Amygdala (tissue), 56 donors: ENCODE data around the gene UBE2V1.
"Not testable (repeated sequence)": the region's sequence is repeated elsewhere in the genome, so short reads cannot be mapped to it uniquely, and the experiment has no call there.

Experiments used
- DNase-seq, 56 donors: peaks; one replicate each; lab custom pipeline; 2025; lab: John Stamatoyannopoulos, UW

The UBE2V1 gene

DNA sequence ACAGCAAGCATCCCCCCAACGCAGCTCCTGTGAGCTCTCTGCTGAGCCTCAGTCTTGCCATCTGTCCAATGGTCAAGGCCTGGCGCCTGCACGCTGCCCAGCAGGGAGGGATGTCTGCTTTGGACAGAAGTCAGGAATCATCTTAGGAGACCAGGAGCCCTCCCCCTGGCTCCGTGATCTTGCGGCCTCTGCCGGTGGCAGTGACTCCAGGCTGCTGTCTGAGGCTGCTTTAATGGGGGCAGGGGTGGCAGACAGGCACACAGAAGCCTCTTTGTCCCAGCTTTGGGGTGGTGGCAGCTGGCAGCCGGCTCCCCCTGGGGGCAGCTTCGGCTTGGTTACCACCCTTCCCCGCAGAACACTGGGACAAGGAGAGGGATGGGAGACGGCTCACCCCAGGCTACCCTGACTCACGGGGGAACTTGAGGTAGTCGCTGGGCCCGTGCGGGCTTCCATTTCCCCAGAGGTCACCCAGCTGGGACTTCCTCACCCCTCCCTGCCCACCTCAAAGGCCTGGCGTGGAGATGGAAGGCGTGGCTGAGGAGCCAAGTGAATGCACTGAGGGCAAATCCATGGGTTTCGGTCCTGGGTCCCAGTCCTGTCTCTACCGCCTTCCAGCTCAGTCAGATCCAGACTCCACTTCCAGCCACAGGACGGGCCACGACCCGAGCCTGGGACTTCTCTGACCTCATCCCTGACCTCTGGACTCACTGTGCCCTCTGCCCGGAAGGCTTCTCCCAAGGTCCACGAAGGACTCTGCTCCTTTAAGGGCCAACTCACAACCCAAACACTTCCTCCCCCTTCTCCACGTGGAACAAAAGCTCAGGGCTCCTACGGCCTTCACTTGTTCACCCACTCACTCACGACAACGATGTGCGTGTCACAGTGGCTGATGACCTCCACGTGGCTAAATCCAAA lies 25.8 kb upstream of the UBE2V1 start:
- peak; percentile 7 to 89 (median 70) for DNase-seq

DNA sequence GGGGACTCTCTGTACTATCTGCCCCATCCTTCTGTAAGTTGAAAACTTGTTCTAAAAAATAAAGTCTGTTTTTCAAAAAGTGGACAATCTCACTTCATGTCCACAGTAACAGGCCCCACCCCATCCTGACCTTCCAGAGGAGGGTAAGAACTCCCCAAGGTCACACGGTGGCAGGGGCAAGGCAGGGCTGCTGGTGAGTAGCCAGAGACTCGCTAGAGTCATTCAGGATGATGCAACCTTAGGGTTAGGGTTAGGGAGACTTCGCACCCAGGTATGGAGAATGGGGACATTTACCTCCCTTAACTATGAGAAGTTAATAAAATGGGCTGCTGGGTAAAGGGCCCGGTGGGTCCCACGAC lies 25.1 kb upstream of the UBE2V1 start:
- no peak for DNase-seq

DNA sequence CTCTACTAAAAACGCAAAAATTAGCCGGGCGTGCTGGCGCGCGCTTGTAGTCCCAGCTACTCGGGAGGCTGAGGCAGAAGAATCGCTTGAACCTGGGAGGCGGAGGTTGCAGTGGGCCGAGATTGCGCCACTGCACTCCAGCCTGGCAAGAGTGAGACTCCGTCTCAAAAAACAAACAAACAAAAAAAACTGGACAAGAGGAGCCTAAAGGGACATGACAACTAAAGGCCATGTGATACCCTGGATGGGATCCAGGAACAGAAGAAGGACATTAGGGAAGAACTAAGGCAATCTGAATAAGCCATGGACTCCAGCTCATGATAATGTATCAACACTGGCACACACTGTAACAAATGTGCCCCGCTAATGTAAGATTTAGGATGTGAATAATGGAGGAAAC lies 24.8 kb upstream of the UBE2V1 start:
- DNase-seq = peak in 14 of 56 donors; percentile 7 to 42 (median 18)

DNA sequence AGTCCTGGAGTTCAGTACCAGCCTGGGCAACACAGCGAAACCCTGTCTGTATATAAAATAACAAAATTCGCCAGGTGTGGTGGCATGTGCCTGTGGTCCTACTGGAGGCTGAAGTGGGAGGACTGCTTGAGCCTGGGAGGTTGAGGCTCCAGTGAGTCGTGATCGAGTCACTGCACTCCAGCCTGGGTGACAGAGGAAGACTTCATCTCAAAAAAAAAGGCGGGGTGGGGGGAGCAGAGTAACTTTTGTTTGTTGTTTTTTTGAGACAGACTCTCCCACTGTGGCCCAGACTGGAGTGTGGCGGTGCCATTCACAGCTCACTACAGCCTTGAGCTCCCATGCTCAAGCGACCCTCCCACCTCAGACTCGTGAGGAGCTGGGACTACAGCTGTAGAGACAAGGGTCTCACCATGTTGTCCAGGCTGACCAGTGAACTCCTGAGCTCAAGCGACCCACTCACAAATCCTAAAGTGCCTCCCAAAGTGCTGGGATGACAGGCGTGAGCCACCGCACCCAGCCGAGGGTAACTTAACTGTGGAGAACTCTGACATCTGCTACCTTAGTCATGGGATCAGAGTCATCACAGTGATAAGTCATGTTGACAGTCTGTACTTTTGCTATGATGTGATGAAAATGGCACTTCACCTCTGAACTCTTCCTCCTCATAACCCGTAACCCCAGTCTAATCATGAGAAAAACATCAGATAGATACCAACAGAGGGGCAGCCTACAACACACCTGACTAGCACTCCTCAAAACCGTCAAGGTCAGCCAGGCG lies 24.1 kb upstream of the UBE2V1 start:
- no peak for DNase-seq

DNA sequence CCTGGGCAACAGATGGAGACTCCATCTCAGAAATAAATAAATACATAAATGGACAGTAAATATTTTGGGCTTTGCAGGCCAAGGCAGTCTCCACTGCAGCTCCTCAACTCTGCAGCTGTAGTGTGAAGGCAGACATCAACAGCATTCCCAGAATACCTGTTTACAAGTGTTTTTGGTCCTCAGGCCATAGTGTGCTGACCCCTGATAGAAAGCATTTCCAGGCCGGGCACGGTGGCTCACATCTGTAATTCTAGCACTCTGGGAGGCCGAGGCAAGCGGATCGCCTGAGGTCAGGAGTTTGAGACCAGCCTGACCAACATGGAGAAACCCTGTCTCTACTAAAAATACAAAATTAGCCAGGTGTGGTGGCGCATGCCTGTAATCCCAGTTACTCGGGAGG lies 22.2 kb upstream of the UBE2V1 start:
- DNase-seq = not testable (repeated sequence)

DNA sequence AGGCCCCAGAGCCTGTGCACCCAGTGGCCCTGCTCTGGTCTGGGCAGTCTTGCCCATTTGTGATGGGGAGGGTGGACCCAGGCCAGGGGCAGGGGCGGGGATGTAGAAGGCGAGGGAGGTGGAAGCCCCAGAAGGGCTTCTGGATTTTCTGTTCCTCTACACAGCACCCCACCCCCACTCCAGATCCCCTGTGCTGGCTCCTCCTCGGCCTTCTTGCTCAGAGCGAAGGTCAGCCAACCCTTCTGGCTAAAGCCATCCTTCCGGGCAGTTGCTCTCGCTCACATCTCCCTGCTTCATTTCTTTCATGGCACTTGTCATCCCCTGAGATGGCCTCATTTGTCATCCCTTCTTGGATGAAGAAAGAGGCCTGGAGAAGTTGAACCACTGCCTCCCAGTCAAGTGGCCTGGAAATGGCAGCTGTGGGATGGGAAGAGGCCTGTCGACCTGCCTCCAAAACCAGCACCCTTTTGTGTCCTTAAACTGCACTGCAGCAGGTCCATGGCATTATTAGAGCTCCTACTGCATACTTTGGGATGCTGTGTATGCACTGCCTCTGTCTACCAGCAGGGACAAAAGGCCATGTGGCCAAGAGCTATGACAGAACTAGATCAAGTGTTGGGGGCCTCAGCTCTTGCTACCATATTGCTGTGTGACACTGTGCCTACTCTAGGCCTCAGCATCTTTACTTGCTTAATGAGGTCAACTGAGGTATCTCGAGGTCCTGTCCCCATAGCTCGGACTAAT lies 20.7 kb upstream of the UBE2V1 start:
- no peak for DNase-seq

DNA sequence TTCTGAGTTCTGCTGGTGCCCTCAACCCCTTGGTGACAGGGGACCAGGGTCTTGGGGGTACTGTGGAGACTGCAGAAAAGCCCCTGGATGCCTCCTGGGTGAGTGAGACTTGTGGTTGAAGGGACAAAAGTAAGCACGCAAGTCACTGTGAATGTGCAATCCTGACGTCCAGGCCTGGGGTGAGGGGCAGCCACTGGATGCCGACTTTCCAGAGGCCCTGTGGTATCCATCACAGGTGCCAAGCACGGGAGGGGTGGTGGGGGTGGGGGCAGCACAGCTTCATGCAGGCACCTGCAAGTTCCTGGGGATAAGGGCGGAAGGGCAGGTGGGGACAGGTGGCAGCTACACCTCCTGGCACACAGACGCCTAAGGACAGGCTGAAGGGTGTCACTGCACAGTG lies 20.1 kb upstream of the UBE2V1 start:
- no peak for DNase-seq

DNA sequence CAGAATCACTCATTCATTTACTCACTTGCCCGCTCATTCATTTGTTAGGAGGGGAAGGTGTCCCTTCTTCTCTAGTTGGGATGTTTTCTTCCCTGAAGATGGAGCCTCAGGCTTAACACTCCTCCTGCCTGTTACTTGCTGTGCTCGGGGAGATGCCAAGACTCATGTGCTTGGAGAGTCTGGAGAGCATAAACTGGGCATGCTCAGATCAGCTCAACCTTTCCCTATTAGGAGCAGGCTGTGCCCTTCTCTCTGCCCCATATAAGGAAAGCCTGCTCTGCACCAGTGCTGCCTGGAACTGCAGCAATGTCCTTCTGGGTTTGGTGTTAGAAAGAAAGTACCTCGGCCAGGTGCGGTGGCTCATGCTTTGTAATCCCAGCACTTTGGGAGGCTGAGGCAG lies 18.0 kb upstream of the UBE2V1 start:
- DNase-seq = no peak

DNA sequence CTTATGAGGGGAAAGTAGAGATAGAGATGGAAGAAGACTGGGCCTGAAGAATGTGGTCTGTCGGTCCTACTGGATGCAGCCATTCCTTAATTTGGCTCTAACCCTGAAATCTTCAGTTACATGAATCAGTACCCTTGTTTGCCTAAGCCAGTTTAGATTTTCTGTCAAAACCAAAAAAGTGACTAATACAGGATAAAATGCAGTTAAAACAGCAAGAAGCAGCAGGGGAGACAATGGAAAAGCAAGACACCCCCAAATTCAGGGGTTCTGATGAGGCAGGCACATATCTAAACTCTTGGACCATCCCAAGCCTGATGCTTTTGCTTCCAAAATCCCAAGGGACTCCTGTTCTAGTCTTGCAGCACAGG lies 17.4 kb upstream of the UBE2V1 start:
- DNase-seq = no peak

DNA sequence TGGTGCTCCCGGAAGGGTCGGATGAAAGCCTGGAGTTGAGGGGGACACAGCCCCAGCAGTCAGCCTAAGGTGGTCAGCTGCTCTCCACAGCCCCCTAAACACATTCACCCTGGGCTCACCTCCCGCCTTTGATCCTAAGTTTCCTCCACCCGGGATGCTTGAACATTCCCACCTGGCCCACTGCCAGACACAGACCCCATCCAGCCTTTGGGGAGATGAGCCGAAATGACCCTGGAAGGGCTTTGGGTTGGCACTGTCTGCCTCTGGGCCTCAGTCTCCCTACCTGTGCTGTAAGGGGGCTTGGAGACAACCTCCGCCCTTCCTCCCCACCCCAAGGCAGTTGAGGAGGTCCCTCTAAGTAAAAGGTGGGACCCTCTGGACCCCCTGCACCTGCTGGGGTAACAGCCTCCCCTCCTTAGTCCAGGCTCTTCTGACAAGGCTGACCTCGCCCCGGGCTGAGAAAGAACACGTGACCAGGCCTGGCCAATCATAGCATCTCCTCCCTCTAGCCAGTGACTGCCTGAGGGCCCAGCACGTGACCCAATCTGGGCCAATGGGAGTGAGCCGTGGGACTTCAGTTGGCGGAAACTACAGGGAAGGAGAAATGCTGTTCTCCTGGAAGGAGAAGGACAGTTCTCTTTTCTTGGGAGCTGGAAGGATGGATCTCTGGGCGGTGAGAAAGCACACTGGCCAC lies 16.9 kb upstream of the UBE2V1 start:
- DNase-seq = no peak

DNA sequence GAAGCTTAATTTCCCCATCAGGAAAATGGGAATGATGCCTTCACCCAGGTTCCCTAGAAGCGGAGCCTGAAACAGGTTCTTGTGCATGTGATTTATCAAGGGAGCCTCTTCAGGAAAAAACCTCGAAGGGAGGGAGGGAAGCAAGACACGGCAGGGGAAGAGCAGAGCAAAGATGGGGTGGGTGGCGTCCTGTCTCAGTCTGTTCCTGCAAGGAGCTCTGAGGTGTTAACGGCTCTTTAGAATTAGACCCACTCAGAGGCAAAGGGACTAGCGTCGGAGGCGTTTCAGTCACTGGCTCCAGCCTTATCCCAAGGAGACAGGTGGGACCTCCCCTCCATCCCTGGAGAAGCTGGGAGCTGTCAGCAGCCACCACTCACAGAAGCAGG lies 15.6 kb upstream of the UBE2V1 start:
- DNase-seq = no peak

DNA sequence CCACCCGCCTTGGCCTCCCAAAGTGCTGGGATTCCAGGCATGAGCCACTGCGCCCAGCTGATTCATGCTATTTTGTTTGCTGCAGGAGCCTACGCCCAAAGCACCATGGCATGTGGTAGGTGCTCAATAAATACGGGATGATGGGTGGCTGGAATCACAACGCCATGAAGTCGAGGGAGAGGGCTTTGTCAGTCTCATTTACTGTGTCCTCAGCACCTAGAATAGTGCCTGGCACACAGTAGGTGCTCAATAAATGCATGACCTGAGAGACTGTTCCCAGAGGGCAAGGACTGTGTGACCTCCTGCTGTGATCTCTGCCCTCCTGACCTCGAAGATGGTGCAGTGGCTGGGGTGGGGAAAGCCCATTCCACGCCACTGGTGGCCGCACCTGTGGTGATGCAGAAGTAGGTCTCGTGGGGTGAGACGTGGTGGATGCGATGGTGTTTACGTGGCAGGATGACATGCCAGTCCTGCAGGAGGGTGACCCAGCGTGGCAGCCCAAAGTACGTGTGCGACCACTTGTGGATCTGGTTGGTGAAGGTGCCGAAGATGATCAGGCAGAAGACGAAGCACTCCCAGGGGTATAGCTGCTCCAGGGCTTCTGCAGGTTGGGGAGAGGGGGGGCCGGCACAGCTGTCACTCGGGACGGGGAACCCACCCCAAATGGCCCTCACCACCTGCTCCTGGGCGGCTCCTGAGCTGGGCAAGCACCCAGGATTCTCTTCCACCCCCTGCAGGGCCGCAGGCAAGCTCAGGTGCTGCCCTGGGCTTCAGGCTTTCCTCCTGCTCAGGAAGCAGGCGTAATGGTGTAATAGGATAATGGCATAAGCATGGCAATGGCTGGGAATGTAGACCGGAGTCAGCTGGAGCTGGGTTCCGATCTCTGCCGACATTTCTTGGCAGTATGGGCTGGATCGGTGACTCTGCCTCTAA lies 14.9 kb upstream of the UBE2V1 start:
- no peak for DNase-seq

DNA sequence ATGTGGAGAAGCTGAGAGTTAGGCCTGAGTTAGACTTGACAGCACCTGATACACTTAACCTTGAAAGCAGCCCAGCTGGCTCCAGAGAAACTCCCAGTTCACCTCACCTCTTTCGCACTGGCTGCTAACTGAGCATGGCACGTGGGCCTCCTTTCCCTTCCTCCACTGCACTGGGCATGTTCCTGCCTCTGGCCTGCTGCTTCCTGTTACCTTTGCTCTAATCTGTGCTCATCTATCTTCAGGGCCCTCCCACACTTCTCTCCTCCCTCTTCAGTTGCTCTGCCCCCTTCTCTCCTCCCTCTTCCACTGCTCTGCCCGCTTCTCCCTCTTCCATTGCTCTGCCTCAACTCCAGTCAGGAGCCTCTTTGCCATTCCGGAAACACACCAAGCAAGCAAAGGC lies 13.7 kb upstream of the UBE2V1 start:
- no peak for DNase-seq

DNA sequence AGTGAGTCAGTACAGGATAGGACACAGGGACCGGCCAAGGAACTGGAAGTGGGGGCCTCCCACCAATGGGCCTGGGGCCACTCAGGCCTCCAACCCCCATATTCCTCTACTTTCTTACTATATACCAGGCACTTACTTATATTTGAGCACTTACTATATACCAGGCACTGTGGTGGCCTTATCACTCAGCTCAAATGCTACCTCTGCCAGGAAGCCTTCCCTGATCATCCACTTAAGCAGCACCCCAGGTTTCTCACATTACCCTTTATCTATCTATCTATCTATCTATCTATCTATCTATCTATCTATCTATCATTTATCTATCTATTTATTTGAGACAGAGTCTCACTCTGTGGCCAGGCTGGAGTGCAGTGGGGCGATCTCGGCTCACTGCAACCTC lies 12.3 kb upstream of the UBE2V1 start:
- no peak for DNase-seq

DNA sequence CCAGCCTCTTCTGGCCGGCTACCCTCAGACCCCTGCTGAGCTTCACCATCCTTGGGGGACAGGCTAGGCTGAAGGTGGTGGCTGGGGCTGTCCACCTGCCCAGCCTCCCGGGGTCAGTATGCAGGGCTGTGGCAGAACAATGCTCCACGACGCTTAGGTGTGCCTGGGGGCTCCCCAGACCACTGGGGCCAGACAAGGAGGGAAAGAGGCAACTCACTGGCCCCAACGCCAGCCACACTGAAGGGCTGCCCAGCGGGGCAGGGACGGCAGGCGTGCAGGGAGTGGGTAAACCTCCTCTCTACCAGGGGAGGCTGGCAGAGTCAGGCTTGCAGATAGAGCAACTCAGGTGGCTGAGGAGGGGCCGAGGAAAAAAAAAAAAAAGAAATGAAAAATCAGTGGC lies 11.5 kb upstream of the UBE2V1 start:
- no peak for DNase-seq

DNA sequence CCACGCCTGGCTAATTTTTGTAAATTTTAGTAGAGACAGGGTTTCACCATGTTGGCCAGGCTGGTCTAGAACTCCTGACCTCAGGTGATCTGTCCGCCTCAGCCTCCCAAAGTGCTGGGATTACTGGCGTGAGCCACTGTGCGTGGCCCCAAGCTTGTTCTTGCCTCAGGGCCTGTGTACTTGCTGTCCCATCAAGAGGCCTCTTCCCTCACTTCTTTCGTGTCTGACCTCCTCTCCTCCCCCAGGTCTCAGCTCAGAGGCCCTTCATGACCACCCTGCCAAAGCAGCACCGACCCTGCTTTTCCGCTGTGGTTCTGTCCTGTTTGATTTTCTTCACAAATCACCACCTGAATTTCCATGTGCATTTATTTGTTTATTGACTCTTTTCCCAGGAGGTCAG lies 10.5 kb upstream of the UBE2V1 start:
- DNase-seq = no peak

DNA sequence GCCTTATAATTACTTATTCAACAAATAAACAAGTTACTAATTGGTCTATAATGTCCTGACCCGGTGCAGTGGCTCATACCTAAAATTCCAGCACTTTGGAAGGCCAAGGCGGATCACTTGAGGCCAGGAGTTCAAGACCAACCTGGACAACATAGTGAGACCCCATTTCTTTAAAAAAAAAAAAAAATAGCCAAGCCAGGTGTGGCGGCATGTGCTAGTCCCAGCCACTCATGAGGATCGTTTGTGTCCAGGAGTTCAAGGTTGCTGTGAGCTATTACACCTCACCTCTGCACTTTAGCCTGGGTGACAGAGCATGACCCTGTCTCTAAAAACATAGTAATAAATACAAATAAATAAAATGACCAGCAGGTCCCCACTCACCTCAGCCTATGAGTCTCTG lies 9.8 kb upstream of the UBE2V1 start:
- no peak for DNase-seq

DNA sequence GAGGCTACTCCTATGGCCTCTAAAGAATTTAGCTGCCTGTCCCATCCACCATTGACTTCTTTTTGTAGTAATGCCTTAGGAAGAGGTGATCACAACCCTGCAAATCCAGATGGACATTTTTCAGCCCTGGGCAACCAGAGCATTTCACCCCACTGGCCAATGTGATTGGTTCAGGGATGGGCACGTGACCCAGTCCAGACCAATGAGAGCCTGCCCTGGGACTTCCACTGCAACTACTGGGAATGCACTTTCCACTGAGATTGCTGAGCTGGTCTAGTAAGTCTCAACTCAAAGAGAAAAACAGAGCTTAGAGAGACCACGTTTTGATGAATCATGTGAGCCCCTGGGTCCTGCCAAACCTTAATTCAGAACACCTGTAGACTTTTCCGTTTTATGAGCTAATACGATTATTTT lies 8.9 kb upstream of the UBE2V1 start:
- no peak for DNase-seq

DNA sequence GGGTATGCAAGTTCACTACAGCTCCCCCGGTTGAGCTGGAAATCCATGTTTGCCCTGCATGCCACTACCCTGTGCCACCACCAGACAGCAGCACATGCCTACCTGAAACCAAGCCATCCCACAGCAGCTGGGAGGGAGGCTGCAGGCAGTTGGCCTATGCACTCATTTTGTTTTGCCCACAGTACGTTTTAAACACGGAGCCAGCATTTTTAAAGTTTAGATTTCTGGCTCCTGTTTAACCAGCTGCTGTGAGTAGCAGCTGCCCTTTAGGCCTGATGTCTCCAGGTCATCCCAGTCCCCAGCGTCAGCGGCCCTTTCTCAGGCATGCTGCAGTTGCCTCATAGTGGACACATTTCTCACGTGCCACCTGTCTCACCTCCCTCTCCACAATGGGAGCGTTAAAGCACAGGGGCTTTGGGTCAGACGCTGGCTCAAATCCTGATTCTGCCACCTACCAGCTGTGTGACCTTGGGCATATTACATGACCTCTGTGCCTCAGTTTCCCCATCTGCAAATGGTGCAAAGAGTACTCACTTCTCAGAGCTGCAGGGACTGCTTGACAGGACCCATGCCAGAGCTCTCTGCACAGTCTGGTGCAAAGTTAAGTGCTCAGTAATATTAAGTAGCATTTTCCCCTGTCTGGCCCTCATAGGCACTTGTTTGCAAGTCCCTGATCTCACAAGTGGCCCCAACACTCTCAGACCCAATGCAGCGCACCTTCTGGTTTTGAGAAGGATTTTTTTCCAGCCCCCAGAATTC lies 8.2 kb upstream of the UBE2V1 start:
- DNase-seq = peak in 46 of 56 donors; percentile 11 to 77 (median 45)
